GM21717 (cell line): Measurements from ENCODE around the gene KLK13.

Experiments
- ATAC-seq: cut with Tn5 transposase; IDR thresholded peaks from one replicate; pipeline ENCODE4 v1.9.1; 2021; ENCODE audit warnings: mild to moderate bottlenecking, moderate library complexity; ENCODE audit not compliant: unreplicated experiment

Gene KLK13

GRCh38 chr19:51023946-51024345 lies 40.9 kb downstream of the KLK13 start:
- ATAC-seq, result no peak

GRCh38 chr19:51022526-51022925 lies 42.4 kb downstream of the KLK13 start:
- ATAC-seq, result no peak

GRCh38 chr19:51020988-51021651 lies 43.8 kb downstream of the KLK13 start:
- no peak for ATAC-seq

DNA sequence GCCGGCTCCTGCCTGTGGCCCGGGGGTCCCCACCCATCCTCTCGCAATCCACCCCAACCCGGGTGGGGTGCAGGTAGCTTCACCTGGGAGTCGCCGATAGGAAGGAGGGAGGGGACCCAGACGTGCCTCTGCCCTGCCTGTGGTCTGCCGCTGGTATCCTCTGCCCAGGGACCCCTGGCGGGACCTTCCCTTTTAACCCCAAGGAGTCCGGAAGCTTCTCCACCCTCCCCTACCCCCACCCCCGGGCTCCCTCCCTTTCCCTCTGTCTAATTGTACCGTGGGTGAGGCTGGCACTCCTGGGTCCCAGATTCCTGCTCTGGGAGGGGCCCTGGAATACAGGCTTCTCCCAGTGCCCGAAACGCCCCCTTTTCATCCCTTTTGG lies 45.4 kb downstream of the KLK13 start, which contains the start of gene KLK10:
KLK10 (minus strand) TSS at position 166 of the 382 bp plus-strand sequence. CDS start 579 bp downstream, outside the sequence.
- ATAC-seq, result no peak

- no peak for ATAC-seq
Measured at GRCh38 chr19:51018745-51019543, 45.9 kb downstream of the KLK13 start.

- ATAC-seq, result no peak
Measured at GRCh38 chr19:51016798-51017683, 47.9 kb downstream of the KLK13 start.

GRCh38 chr19:51015691-51016267 lies 49.1 kb downstream of the KLK13 start:
- no peak for ATAC-seq

GRCh38 chr19:51014242-51014641 lies 50.6 kb downstream of the KLK13 start:
- no peak for ATAC-seq

DNA sequence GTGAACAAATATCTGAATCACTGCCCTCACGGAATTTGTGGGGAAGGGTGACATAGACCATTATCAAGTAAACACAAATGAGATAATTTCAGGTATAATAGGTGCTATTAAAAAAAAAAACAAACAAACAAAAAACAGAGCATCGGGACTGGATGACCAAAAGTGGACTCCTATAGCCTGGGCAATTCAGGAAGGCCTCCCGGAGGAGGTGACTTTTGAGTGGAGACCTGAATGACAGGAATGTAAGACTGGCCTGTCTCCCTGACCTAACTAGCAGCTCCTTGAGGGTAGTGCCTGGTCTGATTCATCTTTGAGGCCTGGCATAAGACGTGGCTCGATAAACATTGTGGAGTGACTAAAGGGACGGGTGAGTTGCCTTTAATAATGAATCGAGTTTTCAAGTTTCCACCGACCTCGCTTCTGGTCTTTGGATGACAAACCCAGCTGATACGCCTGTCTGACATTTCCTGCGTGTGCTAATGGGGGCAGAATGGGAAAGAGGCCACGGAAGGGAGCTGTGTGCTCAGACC lies 52.2 kb downstream of the KLK13 start:
- ATAC-seq, result no peak

GRCh38 chr19:51010066-51010795 lies 54.7 kb downstream of the KLK13 start:
- no peak for ATAC-seq

GRCh38 chr19:51009061-51009891 lies 55.6 kb downstream of the KLK13 start:
- ATAC-seq, result no peak

GRCh38 chr19:51007488-51007887 lies 57.4 kb downstream of the KLK13 start:
- no peak for ATAC-seq

DNA sequence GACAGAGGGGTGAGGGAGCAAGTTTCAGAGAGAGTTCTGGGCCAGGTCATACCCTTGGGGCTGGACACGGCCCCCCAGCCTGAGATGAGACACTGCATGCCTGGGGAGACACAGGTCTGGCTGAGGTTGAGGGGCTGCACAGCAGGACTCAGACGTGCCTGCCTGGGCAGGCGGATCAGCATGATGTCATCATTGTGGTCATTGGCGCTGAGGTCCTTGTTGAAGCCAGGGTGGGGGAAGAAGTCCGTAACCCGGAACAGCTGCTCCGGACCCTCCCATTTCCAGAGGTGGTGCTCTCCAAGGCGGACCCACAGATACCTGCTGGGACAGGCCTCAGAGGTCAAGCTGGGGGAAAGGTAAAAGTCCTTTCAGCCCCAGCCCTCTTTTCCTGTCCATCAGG lies 58.5 kb downstream of the KLK13 start:
- ATAC-seq, result no peak
